Femur (tissue), 1 donor: Measurements from ENCODE around the gene PRSS35.
"Not testable (repeated sequence)": the region's sequence is repeated elsewhere in the genome, so short reads cannot be mapped to it uniquely, and the experiment has no call there.

Experiments
- DNase-seq: peaks from one replicate; pipeline ENCODE4 v3.0.0-alpha.2; 2017

Gene PRSS35

DNA sequence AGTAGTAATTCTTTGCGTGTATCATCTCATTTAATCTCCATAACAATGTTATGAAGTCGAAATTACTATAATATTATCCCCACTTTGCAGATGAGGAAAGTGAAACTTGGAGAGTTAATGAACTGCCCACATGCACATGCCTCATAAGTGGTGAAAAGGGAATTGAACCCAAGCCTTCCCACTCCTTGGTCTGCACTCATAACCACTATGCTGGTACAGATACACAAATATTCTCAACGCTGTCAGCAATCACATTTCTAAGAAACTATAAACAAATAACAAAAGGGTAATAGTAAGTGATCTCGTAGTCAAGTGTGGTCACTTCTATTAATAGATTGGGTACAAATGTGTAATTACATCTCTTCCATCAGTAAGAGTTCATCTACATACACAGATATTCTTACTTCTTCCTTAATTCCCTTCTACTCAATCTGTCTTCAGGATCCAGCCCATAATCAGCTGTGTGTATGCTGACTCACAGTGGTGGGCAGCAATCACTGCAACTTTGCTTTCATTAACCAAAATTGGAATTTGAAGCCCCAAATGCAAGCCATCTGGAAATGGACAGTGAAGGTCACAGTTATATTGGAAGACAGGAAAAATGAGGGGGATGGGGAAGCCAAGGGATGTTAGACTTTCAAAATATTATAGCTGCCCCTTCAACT lies 6.6 kb downstream of the PRSS35 start:
- no peak for DNase-seq

- peak; percentile 53 for DNase-seq
Measured at GRCh38 chr6:83536034-83536646, 23.8 kb downstream of the PRSS35 start.

- no peak for DNase-seq
Measured at GRCh38 chr6:83536647-83537589, 24.6 kb downstream of the PRSS35 start.

DNA sequence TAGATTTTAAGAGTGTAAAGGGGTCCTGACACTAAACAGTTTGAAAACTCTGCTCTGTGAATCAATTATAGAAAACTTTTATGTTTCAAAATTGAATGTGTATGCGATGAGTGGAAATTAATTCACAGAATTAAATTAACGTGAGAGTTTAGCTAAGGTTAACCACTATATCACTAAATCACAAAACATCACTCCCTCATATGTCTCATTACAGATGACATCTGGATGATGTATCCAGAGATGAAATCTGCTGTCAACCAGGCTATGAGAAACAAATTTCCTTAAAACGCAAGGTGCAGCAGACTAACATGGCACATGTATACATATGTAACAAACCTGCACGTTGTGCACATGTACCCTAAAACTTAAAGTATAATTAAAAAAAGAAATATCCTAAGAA lies 27.3 kb downstream of the PRSS35 start:
- no peak for DNase-seq

GRCh38 chr6:83546636-83547035 lies 34.3 kb downstream of the PRSS35 start:
- no peak for DNase-seq

DNA sequence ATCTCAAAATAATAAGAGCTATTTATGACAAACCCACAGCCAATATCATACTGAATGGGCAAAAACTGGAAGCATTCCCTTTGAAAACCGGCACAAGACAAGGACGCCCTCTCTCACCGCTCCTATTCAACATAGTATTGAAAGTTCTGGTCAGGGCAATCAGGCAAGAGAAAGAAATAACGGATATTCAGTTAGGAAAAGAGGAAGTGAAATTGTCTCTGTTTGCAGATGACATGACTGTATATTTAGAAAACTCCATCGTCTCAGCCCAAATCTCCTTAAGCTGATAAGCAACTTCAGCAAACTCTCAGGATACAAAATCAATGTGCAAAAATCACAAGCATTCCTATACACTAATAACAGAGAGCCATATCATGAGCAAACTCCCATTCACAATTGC lies 38.1 kb downstream of the PRSS35 start:
- not testable (repeated sequence) for DNase-seq

- not testable (repeated sequence) for DNase-seq
Measured at GRCh38 chr6:83551748-83552147, 39.4 kb downstream of the PRSS35 start.

GRCh38 chr6:83556871-83557270 lies 44.5 kb downstream of the PRSS35 start:
- DNase-seq = no peak

GRCh38 chr6:83558975-83559374 lies 46.6 kb downstream of the PRSS35 start:
- DNase-seq = no peak

- not testable (repeated sequence) for DNase-seq
Measured at GRCh38 chr6:83571663-83572185, 59.4 kb downstream of the PRSS35 start.

DNA sequence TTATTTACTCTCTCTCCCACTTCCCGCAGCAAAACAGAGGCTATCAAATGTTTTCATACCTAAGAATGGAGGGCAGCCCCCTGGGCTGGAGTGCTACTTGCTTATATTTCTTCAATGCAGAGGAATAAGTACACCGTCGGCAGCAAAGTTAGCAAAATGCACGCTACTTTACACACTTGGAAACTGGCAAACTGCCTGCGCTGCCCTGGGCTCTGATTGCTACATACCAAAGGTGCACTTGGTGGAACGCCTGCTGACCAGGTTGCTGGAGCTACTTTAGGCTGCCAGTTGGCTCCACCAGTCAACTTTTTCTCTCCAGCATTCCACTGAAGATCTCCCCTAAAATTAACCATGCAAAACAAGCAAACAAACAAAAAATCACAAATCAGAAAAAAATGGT lies 62.4 kb downstream of the PRSS35 start:
- DNase-seq = no peak
